Ishikawa (cell line): Measurements from ENCODE around the gene PADI1.

Source experiments
- CEBPB ChIP-seq: IDR thresholded peaks from 2 replicates; pipeline ENCODE4 v1.6.1; 2012
- CREB1 ChIP-seq: IDR thresholded peaks from 2 replicates; pipeline ENCODE4 v1.6.1; 2012; ENCODE audit warnings: low read depth
- EP300 ChIP-seq: IDR thresholded peaks from 2 replicates; pipeline ENCODE4 v1.6.1; 2012; ENCODE audit warnings: borderline replicate concordance
- MAX ChIP-seq: IDR thresholded peaks from 2 replicates; pipeline ENCODE4 v1.6.1; 2012
- RAD21 ChIP-seq: IDR thresholded peaks from 2 replicates; pipeline ENCODE4 v1.6.1; 2012; ENCODE audit warnings: low read depth
- REST ChIP-seq: IDR thresholded peaks from 2 replicates; pipeline ENCODE4 v1.6.1; 2012; ENCODE audit warnings: low read depth, mild to moderate bottlenecking

GRCh38 chr1:17204546-17205440 is at the start of gene PADI1:
- no peak for TF ChIP-seq REST
- no peak for TF ChIP-seq MAX
- TF ChIP-seq RAD21: no peak
- no peak for TF ChIP-seq EP300
- TF ChIP-seq CEBPB: no peak
- TF ChIP-seq CREB1: no peak
